T follicular helper cell (primary cell): ENCODE results near the gene NINL.

Experiments
- DNase-seq: peaks from one replicate; pipeline ENCODE4 v3.0.0-alpha.2; 2020; ENCODE audit warnings: low read depth

The NINL gene

GRCh38 chr20:25499855-25500434, 85.4 kb downstream of the NINL start:
- DNase-seq, result no peak

- no peak for DNase-seq
Measured at GRCh38 chr20:25499031-25499430, 86.3 kb downstream of the NINL start.

GRCh38 chr20:25498280-25498606, 87.1 kb downstream of the NINL start:
- DNase-seq, result no peak

GRCh38 chr20:25497586-25498279, 87.6 kb downstream of the NINL start:
- DNase-seq, result no peak

- no peak for DNase-seq
Measured at GRCh38 chr20:25496968-25497401, 88.3 kb downstream of the NINL start.

- no peak for DNase-seq
Measured at GRCh38 chr20:25496165-25496967, 89.0 kb downstream of the NINL start.

GRCh38 chr20:25495189-25495824, 90.0 kb downstream of the NINL start:
- no peak for DNase-seq

GRCh38 chr20:25494506-25495188, 90.7 kb downstream of the NINL start:
- no peak for DNase-seq

GRCh38 chr20:25493748-25494505, 91.4 kb downstream of the NINL start:
- no peak for DNase-seq

GRCh38 chr20:25493137-25493536, 92.2 kb downstream of the NINL start:
- DNase-seq, result no peak

GRCh38 chr20:25491446-25492038, 93.8 kb downstream of the NINL start:
- no peak for DNase-seq

- DNase-seq, result no peak
Measured at GRCh38 chr20:25490656-25491445, 94.5 kb downstream of the NINL start.

GRCh38 chr20:25489221-25489871, 96.0 kb downstream of the NINL start:
- no peak for DNase-seq

GRCh38 chr20:25487975-25488374, 97.4 kb downstream of the NINL start:
- DNase-seq, result no peak

- DNase-seq, result no peak
Measured at GRCh38 chr20:25487306-25487705, 98.0 kb downstream of the NINL start.

- no peak for DNase-seq
Measured at GRCh38 chr20:25486377-25486776, 99.0 kb downstream of the NINL start.

GRCh38 chr20:25485872-25486271, 99.5 kb downstream of the NINL start:
- DNase-seq, result no peak

- no peak for DNase-seq
Measured at GRCh38 chr20:25484911-25485511, 100.3 kb downstream of the NINL start.

- DNase-seq, result no peak
Measured at GRCh38 chr20:25484224-25484846, 101.0 kb downstream of the NINL start.
